ENCODE data around the gene AGO3. TPM values are rescaled to one million over a fixed set of nuclear protein-coding genes. Genes with fewer than 3 reads are reported as not detected.

AGO3 gene
- polyA plus RNA-seq, 6 donors from 2014 or later = 5.3 to 19.1 (median 9.9) TPM

- H3K27ac Mint-ChIP-seq = no peak overlapping the region
- ATAC-seq (ENCODE audit: low read depth in 2 of 2) = no peak
These were observed 152.3 kb downstream of the AGO3 start for GRCh38 chr1:36083219-36083618.

DNA sequence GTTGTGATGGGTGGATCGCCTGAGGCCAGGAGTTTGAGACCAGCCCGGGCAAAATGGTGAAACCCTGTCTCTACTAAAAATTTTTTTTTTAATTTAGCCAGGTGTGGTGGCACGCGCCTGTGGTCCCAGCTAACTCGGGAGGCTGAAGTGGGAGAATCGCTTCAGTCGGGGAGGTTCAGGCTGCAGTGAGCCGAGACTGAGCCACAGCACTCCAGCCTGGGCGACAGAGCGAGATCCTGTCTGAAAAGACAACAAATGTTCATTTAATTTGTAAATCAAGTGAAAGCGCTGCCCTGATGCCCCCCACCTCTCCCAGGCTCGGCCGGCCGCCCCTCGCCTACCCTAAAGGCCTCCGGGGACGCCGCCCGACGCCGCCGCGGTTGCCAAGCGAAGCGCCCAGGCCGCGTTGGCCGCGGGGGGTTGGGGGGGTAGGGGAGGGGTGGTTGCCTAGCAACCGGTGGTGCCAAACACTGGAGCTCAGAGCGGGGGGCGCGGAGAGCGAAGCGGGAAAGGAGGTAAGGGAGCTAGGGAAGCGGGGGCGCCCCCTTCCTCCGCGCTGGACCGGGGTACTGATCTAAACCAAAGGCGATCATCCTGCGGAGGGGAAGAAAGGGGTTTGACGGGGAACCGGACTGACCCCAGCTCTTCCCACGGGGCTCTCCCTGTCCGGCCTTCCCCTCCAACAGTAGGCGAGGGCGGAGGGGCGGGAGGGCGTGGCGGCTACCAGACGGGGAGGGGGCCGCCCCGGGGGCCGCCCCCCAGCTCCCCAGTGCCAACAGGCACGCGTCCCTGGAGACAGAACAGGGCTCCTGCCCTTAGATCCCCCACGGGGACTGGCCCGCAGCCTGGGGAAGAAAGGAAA, 153.0 kb downstream of the AGO3 start, which contains the start of gene TEKT2:
TSS of gene TEKT2 (plus strand) at position 460 of the 862 bp plus-strand sequence. CDS start 828 bp downstream, outside the sequence.
- Mint-ChIP-seq H3K27me3 (peaks cover 11 to 36% (median 19%) of the 10 kb centered on the region in 3 donors), H3K4me3 (peak within 1 kb of the TSS; percentile 5 to 73 (median 60)), H3K4me1 (peaks cover 0 to 3% (median 3%) of the 10 kb centered on the region in 3 donors), H3K9me3 (no peaks in the 10 kb centered on the region), H3K27ac (peak within 1 kb of the TSS in 2 of 6 donors; percentile 63 to 66), H3K36me3 (no peaks in the 10 kb centered on the region)
- DNase-seq = peak; percentile 31
- ATAC-seq (ENCODE audit: low read depth in 2 of 2) = peak; percentile 8

More at GRCh38 chr1:36083219-36083618, 152.3 kb downstream of the AGO3 start:
- Mint-ChIP-seq H3K27me3 (peaks cover 11 to 36% (median 19%) of the 10 kb centered on the region in 3 donors), H3K4me1 (peaks cover 0 to 3% (median 3%) of the 10 kb centered on the region in 3 donors), H3K4me3 (peak overlapping the region in 2 of 8 donors; percentile 45 to 70), H3K36me3 (no peaks in the 10 kb centered on the region), H3K9me3 (no peaks in the 10 kb centered on the region)
- no peak for DNase-seq

DNA sequence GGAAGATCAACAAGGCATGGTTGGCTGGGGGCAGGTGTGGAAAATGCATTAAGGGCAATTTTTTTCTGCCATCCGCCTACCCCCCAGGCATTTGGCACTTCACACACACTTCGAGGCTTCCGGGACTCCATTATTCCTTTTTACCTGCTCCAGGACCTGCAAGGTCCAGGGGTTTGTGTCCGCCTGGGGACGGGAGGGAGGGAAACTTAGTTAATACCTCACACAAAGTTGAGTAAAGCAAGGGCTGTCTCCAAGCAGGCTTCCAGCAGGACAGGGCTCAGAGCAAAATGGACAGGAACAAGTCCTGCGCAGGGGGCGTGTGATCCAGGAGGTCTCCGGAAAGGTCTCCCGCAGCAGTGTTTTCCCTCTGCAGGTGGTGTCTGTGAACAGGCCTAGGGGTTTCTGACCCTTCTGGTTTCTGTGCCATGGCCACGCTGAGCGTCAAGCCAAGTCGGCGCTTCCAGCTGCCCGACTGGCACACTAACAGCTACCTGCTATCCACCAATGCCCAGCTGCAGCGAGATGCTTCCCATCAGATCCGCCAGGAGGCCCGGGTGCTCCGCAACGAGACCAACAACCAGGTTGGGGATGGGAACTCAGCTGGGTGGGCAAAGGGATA, 153.7 kb downstream of the AGO3 start:
- peak overlapping the region in 1 of 6 donors; percentile 66 for H3K27ac Mint-ChIP-seq
- no peaks in the 10 kb centered on the region for H3K36me3 Mint-ChIP-seq
- DNase-seq = no peak

DNA sequence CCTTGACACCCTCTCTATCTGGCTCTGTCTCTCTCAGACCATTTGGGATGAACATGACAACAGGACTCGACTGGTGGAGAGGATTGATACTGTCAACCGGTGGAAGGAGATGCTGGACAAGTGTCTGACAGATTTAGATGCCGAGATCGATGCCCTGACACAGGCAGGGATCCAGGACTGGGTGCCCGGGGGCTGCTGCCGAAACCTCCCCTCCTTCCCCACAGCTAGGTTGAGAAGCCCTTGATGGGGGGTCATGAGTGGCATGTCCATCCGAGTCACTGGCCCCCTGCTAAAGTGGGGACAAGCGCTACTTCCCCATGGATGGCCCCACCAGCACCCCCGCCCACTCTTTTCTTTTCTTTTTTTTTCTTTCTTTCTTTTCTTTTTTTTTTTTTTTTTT, 154.2 kb downstream of the AGO3 start:
- no peaks in the 10 kb centered on the region for H3K9me3 Mint-ChIP-seq
- DNase-seq = no peak
- H3K27me3 Mint-ChIP-seq = peaks cover 11 to 36% (median 19%) of the 10 kb centered on the region in 3 donors
- no peaks in the 10 kb centered on the region for H3K36me3 Mint-ChIP-seq
- no peak for ATAC-seq (ENCODE audit: low read depth in 2 of 2)
- H3K4me1 Mint-ChIP-seq = peaks cover 10 to 15% (median 12%) of the 10 kb centered on the region in 3 donors
- H3K27ac Mint-ChIP-seq = no peak overlapping the region
- H3K4me3 Mint-ChIP-seq = peak overlapping the region in 5 of 8 donors; percentile 5 to 59 (median 9)

More for the DNA sequence above, 153.7 kb downstream of the AGO3 start:
- H3K27me3 Mint-ChIP-seq = peaks cover 11 to 36% (median 19%) of the 10 kb centered on the region in 3 donors
- ATAC-seq (ENCODE audit: low read depth in 2 of 2) = no peak
- H3K9me3 Mint-ChIP-seq = no peaks in the 10 kb centered on the region
- H3K4me1 Mint-ChIP-seq = peaks cover 5 to 10% (median 8%) of the 10 kb centered on the region in 3 donors
- H3K4me3 Mint-ChIP-seq = peak overlapping the region in 7 of 8 donors; percentile 5 to 69 (median 45)

DNA sequence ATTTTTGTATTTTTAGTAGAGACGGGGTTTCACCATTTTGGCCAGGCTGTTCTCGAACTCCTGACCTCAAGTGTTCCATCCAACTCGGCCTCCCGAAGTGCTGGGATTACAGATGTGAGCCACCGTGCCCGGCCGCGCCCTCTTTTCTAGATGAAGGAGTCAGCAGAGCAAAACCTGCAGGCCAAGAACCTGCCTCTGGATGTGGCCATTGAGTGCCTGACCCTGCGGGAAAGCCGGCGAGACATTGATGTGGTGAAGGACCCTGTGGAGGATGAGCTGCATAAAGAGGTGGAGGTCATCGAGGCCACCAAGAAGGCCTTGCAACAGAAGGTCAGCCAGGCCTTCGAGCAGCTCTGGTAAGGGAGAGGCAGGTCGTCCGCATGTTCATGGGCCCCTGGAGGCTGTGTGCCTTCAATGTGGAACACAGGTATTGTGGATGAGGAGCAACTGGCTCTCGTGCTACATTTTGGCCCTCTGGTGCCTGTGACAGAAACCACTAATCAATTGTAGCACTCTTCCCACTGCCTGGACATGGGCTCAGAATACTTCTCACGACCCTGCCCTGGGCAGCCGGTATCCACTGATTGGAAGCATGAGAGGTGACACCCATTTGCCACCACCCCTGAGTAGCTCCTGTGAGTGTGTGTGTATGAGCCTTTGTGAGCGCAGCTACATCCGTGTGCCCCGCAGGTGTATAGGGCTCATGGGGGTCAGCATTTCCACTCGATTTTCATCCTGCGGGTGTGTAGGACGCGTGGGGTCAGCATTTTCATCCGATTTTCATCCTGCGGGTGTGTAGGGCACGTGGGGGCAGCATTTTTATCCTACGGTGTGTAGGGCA, 155.0 kb downstream of the AGO3 start:
- no peaks in the 10 kb centered on the region for H3K9me3 Mint-ChIP-seq
- DNase-seq = no peak
- H3K27ac Mint-ChIP-seq = peak overlapping the region in 2 of 6 donors; percentile 24 to 54
- H3K4me1 Mint-ChIP-seq = peaks cover 12 to 15% (median 15%) of the 10 kb centered on the region in 3 donors
- ATAC-seq (ENCODE audit: low read depth in 2 of 2) = no peak
- peaks cover 11 to 30% (median 12%) of the 10 kb centered on the region in 3 donors for H3K27me3 Mint-ChIP-seq
- no peaks in the 10 kb centered on the region for H3K36me3 Mint-ChIP-seq
- H3K4me3 Mint-ChIP-seq = peak overlapping the region in 4 of 8 donors; percentile 16 to 76 (median 66)

GRCh38 chr1:36086529-36087232, 155.8 kb downstream of the AGO3 start:
- ATAC-seq (ENCODE audit: low read depth in 2 of 2) (no peak), DNase-seq (no peak)
- Mint-ChIP-seq H3K4me3 (peak overlapping the region; percentile 48 to 83 (median 66)), H3K27ac (peak overlapping the region in 1 of 6 donors; percentile 39), H3K27me3 (peaks cover 8 to 28% (median 11%) of the 10 kb centered on the region in 3 donors), H3K36me3 (no peaks in the 10 kb centered on the region), H3K9me3 (no peaks in the 10 kb centered on the region), H3K4me1 (peaks cover 12 to 23% (median 15%) of the 10 kb centered on the region in 3 donors)

DNA sequence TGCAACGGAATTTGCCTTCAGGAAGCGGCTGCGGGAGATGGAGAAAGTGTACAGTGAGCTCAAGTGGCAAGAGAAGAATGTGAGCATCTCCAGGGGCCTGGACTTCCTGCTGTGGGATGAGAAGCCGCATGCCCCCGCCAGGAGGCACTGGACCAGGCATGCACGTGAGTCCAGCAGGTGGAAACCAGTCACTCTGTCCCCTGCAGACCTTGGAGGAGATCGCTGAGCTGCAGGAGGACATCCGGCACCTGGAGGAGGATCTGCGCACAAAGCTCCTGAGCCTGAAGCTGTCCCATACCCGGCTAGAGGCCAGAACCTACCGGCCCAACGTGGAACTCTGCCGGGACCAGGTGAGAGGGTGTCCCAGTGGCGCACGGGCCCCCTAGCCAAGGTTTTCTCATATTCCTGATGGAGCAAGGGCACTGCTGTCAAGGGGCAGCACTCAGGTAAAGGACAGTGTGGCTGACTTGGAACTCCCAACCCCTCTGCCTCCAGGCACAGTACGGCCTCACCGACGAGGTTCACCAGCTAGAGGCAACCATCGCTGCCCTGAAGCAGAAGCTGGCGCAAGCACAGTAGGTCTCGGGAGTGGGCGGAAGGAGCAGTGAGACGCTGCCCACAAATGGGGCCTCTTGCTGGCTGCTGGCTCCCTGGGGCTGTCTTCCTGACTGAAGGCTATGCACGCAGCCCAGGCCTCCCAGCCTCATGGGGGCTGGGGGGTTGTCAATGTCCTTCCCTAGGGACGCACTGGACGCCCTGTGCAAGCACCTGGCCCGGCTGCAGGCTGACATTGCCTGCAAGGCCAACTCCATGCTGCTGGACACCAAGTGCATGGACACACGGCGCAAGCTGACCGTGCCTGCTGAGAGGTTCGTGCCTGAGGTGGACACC, 156.6 kb downstream of the AGO3 start:
- H3K27me3 Mint-ChIP-seq = peaks cover 3 to 20% (median 3%) of the 10 kb centered on the region in 3 donors
- DNase-seq (no peak), ATAC-seq (ENCODE audit: low read depth in 2 of 2) (no peak)
- H3K9me3 Mint-ChIP-seq = no peaks in the 10 kb centered on the region
- peak overlapping the region; percentile 48 to 97 (median 88) for H3K4me3 Mint-ChIP-seq
- peaks cover 12 to 27% (median 15%) of the 10 kb centered on the region in 3 donors for H3K4me1 Mint-ChIP-seq
- no peaks in the 10 kb centered on the region for H3K36me3 Mint-ChIP-seq
- peak overlapping the region in 1 of 6 donors; percentile 39 for H3K27ac Mint-ChIP-seq

DNA sequence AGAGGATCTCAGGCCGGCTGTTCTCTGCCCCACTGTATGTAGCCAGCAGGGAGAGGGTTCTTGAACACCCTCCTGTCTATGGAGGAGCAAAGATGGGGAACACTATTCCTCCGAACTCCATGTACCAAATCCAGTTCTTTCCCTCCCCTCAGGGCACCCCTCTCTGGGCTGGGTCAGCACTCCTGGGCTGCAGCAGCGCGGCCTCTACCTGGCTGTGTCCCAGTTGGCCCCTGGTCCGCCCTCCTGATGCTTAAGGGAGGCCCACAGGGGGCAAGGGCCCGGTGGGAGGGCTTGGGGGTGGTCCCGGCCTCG, 157.3 kb downstream of the AGO3 start:
- Mint-ChIP-seq H3K27ac (peak overlapping the region in 1 of 6 donors; percentile 92), H3K36me3 (no peaks in the 10 kb centered on the region), H3K4me3 (peak overlapping the region; percentile 83 to 98 (median 94))

DNA sequence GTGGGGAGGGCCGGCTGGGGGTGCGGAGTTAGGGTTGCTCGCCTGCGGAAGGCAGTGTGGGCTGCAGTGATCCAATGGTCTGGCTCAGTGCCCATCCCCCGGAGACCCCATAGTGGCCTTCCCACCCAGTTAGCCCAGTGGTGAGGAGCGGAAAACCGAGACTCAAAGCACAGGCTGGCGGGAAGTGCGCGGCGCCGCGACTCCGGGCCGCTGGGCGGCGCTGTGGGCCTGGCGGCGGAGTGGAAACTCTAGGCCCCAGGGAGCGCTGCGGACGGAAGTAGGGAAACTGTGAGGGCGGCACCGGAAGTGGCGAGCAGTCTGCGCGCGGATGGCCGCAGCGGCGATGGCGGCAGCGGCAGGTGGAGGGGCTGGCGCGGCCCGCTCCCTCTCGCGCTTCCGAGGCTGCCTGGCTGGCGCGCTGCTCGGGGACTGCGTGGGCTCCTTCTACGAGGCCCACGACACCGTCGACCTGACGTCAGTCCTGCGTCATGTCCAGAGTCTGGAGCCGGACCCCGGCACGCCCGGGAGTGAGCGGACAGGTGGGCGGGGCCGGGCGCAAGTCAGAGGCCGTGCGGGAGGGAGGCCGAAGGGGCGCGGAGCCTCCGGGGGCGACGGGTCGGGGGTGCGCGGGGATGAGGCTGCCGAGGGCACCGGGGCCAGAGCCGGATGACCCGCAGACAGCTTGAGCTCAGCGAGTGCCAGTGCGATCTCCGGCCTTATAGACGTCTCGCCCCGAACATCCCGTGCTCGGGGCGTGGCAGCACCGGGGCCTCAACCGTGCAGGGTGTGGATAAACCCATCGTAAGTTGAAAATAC, 157.9 kb downstream of the AGO3 start, which contains the start of gene ADPRS:
TSS of gene ADPRS (plus strand) at position 316 of the 816 bp plus-strand sequence. CDS start at position 329, 13 bp downstream.
- DNase-seq (peak; percentile 87), ATAC-seq (ENCODE audit: low read depth in 2 of 2) (peak; percentile 88 to 90)
- Mint-ChIP-seq H3K4me1 (peaks cover 12 to 27% (median 15%) of the 10 kb centered on the region in 3 donors), H3K27me3 (peaks cover 0 to 18% (median 0%) of the 10 kb centered on the region in 3 donors), H3K4me3 (peak within 1 kb of the TSS; percentile 83 to 98 (median 94)), H3K27ac (peak within 1 kb of the TSS; percentile 91 to 99 (median 94)), H3K36me3 (no peaks in the 10 kb centered on the region), H3K9me3 (no peaks in the 10 kb centered on the region)

More for the DNA sequence above, 157.3 kb downstream of the AGO3 start:
- peaks cover 12 to 27% (median 15%) of the 10 kb centered on the region in 3 donors for H3K4me1 Mint-ChIP-seq
- ATAC-seq (ENCODE audit: low read depth in 2 of 2) = peak; percentile 3
- no peak for DNase-seq
- no peaks in the 10 kb centered on the region for H3K9me3 Mint-ChIP-seq
- peaks cover 0 to 18% (median 0%) of the 10 kb centered on the region in 3 donors for H3K27me3 Mint-ChIP-seq

DNA sequence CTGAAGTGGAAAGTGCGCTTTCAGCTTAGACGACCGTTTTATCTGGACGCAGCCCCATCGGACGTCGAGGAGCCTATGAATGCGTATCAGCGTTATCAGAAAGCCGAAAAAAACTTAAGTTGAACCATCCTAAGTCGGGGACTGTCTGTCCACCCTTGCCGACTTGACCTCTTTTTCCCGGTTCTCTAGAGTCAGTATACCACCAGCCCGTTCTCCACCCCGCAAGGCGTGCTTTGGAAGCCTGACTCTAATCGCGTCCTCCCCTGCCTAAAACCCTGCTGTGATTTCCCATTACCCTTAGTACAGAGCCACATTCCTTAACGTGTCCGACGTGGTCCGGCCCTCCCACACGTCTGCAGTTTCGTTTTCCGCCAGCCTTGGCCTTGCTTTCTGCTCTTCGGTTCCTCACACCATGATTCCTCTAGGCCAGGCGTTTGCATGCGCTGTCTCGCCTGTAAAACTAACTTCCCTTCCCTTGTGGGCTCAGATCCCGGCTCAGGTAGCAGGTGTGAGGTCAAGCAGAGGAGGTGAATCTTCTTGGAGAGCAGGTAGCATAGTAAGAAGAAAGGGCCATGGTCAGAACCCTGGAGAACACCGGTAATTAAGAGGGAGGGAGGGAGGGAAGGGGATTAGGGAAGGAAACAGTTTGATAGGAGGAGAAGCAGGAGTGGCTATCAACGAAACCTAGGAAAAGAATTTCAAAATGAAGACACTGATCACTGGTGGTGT, 158.7 kb downstream of the AGO3 start:
- peaks cover 0 to 12% (median 0%) of the 10 kb centered on the region in 3 donors for H3K27me3 Mint-ChIP-seq

More for the DNA sequence above, 158.7 kb downstream of the AGO3 start:
- H3K4me1 Mint-ChIP-seq = peaks cover 12 to 27% (median 15%) of the 10 kb centered on the region in 3 donors
- no peaks in the 10 kb centered on the region for H3K9me3 Mint-ChIP-seq
- ATAC-seq (ENCODE audit: low read depth in 2 of 2) (no peak), DNase-seq (no peak)
- no peaks in the 10 kb centered on the region for H3K36me3 Mint-ChIP-seq
- peak overlapping the region; percentile 83 to 98 (median 94) for H3K4me3 Mint-ChIP-seq
- peak overlapping the region; percentile 91 to 99 (median 94) for H3K27ac Mint-ChIP-seq

All from naive B cell (primary cell).